GM12864 (cell line): Measurements from ENCODE around the gene AACS.

ENCODE experiments used
- DNase-seq: peaks from one replicate; pipeline ENCODE4 v3.0.0-alpha.2; 2011; ENCODE audit warnings: low read depth
- H3K4me3 ChIP-seq: 2 replicates; pipeline ENCODE4 v1.5.1; 2011; ENCODE audit warnings: mild to moderate bottlenecking, low read depth, low read length, control low read depth
- TF ChIP-seq, protein P1 (sequence below): IDR thresholded peaks from 2 replicates; pipeline ENCODE4 v1.5.1; 2011; ENCODE audit warnings: low read depth, mild to moderate bottlenecking, moderate library complexity, low read length, control low read depth, inconsistent platforms; ENCODE audit errors: missing control alignments

Gene AACS

DNA sequence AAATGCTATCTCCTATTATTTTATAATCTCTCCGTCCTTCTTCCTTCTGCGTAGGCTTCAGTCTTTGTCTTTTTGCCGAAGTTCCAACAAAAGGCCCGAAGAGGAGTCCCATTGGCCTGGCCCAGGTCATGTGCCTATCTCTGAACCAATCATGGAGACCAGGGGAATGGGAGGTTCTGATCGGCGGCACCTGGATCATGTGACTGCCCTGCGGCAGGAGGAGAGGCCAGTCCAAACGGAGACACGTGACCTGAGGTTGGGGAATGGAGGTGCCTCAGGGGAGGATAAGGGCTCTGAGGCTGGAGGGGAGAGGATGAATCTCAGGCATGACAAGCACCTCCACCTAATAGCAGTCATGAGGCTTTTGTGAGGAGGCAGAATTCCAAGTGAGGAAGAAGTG is 86.0 kb downstream of the AACS start:
- DNase-seq: no peak
- H3K4me3 ChIP-seq: no peak overlapping the region
- TF ChIP-seq, protein P1, sequence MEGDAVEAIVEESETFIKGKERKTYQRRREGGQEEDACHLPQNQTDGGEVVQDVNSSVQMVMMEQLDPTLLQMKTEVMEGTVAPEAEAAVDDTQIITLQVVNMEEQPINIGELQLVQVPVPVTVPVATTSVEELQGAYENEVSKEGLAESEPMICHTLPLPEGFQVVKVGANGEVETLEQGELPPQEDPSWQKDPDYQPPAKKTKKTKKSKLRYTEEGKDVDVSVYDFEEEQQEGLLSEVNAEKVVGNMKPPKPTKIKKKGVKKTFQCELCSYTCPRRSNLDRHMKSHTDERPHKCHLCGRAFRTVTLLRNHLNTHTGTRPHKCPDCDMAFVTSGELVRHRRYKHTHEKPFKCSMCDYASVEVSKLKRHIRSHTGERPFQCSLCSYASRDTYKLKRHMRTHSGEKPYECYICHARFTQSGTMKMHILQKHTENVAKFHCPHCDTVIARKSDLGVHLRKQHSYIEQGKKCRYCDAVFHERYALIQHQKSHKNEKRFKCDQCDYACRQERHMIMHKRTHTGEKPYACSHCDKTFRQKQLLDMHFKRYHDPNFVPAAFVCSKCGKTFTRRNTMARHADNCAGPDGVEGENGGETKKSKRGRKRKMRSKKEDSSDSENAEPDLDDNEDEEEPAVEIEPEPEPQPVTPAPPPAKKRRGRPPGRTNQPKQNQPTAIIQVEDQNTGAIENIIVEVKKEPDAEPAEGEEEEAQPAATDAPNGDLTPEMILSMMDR: no peak

DNA sequence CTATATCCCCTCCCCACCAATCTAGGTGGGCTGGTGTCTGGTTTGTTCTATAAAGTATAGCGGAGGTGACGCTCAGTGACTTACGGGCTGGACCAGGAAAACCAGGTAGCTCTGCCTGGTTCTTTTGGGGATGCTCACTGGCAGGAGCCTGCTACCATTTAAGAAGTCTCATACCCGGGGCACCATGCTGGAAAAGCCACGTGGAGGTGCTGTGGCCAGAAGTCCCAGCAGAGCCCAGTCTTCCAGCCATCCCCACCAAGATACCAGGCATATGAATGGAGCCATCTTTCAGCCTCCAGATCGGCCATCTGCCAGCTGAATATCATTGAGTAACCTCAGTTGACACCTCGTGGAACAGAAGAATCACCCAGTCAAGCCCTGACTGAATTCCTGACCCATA is 87.2 kb downstream of the AACS start:
- DNase-seq: no peak
- TF ChIP-seq, protein P1: no peak
- no peak overlapping the region for H3K4me3 ChIP-seq

DNA sequence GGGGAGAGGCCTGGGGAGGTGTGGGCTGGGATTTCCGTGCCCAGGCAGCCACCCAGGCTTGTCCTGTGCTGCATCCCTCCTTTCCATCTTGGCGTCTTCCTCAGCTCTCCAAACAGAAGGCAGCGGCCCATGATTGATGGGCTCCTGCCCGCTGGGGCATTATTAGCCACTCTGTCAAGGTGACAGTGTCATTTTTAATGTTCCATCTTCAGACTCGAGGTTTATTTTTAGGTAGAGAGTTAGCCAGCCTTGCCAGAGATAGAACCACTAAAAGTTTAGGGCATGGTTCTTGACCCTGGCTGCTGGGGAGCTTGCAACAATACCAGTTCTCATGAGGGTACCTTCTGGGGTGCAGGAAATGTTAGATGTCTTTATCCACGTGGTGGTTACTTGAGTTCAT is 90.1 kb downstream of the AACS start:
- TF ChIP-seq, protein P1: no peak
- DNase-seq: no peak
- H3K4me3 ChIP-seq: no peak overlapping the region

DNA sequence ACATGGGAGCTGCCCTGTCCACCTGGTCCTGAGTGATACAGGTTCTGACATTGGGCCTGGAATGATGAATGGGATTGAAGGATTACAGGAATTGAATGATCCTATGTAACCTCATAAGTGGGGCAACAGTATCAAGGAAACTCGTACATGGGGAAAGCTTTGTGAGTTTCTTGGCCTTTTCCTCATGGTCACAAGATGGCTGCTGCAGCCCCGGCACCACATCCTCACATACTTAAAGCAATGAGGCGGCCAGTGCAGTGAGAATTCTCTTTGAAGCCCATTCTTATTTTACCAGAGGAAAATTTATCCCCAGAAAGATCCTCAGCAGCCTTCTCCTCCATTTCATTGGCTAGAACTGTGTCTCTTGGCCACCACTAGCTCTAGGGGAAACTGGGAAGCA is 91.9 kb downstream of the AACS start:
- no peak overlapping the region for H3K4me3 ChIP-seq
- DNase-seq: no peak
- TF ChIP-seq, protein P1: no peak

DNA sequence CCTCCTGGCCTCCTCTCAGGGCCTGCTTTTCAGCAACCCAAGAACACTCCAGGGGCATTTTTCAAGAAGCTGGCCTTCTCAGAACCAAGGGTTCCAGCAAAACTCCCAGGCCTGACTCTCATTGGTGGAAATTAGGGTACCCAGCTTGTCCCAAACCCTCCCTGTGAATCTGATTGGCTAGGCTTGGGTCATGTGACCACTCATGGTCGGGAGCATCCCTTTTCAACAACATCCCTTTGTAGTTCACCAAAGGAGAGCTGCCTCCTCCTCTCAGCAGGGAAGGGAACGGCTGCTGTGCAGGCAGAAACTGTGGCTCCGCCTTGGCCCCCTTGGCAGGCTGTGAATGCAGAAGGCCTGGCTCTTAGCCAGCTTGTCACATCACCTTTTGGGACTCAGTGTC is 94.5 kb downstream of the AACS start:
- TF ChIP-seq, protein P1: no peak
- DNase-seq: no peak
- H3K4me3 ChIP-seq: no peak overlapping the region

DNA sequence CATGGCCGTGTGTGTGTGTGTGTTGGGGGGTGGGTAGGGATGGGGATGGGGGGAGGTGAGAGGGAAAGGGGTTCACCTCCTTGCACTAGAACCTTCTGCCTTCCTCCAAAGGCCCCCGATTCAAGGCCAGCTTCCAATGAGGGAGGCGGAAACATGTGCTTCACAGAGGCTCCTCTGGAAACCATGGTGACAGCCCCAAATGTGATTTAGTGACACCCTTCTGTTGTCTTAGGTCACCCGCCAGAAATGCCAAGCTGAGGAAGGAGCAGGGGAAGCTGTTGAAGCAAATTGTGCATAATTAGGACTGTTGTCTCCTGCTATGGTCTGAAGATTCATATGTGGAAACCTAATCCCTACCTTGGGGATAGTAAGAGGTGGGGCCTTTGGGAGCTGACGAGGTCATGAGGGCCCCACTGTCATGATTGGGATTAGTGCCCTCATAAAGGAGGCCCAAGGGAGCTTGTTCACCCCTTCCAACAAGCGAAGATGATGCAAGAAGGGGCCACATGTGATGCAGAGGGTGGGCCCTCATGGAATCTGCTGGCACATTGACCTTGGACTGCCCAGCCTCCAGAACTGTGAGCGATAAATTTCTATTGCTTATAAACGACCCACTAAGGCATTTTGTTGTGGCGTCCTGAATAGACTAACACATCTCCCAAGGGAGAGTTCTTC is 95.2 kb downstream of the AACS start:
- TF ChIP-seq, protein P1: no peak
- no peak for DNase-seq
- no peak overlapping the region for H3K4me3 ChIP-seq

DNA sequence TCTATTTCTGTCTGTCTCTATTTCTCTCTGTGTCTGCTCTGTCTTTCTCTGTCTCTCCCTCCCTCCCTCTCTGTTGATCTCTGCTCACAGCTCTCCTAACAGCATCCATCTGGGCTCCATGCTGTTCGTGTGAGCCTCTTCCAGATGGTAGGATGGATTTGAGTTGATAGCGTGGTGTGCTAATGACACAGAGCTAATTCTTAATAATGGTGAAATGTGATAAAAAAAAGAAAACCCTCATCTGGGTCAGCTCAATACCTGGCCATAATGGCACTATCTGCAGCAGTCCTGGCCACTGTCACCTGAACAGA is 96.4 kb downstream of the AACS start:
- no peak overlapping the region for H3K4me3 ChIP-seq
- TF ChIP-seq, protein P1: no peak
- no peak for DNase-seq
